HG02798 (cell line): ENCODE data around the gene ANK3.
A peak's percentile ranks its signal among the peaks of the same experiment; 100 is the strongest.

Source experiments
- ATAC-seq: cut with Tn5 transposase; IDR thresholded peaks from one replicate; pipeline ENCODE4 v1.9.1; 2021; ENCODE audit warnings: mild to moderate bottlenecking; ENCODE audit not compliant: unreplicated experiment, poor library complexity

ANK3 gene

GRCh38 chr10:60351191-60351853 is 38.4 kb downstream of the ANK3 start:
- peak; percentile 54 for ATAC-seq

- ATAC-seq: no peak
Measured at GRCh38 chr10:60350400-60350799, 39.3 kb downstream of the ANK3 start.

- no peak for ATAC-seq
Measured at GRCh38 chr10:60349426-60349825, 40.2 kb downstream of the ANK3 start.

- no peak for ATAC-seq
Measured at GRCh38 chr10:60348982-60349381, 40.7 kb downstream of the ANK3 start.

GRCh38 chr10:60347270-60347669 is 42.4 kb downstream of the ANK3 start:
- no peak for ATAC-seq

GRCh38 chr10:60346661-60347060 is 43.0 kb downstream of the ANK3 start:
- ATAC-seq: no peak

- no peak for ATAC-seq
Measured at GRCh38 chr10:60343254-60343653, 46.4 kb downstream of the ANK3 start.

- ATAC-seq: no peak
Measured at GRCh38 chr10:60341969-60342368, 47.7 kb downstream of the ANK3 start.

- ATAC-seq: no peak
Measured at GRCh38 chr10:60340973-60341372, 48.7 kb downstream of the ANK3 start.

- no peak for ATAC-seq
Measured at GRCh38 chr10:60339757-60340156, 49.9 kb downstream of the ANK3 start.

- no peak for ATAC-seq
Measured at GRCh38 chr10:60338786-60339185, 50.9 kb downstream of the ANK3 start.

- no peak for ATAC-seq
Measured at GRCh38 chr10:60338002-60338564, 51.6 kb downstream of the ANK3 start.

GRCh38 chr10:60336901-60337630 is 52.6 kb downstream of the ANK3 start:
- ATAC-seq: no peak

GRCh38 chr10:60335708-60336107 is 54.0 kb downstream of the ANK3 start:
- no peak for ATAC-seq

GRCh38 chr10:60334991-60335390 is 54.7 kb downstream of the ANK3 start:
- no peak for ATAC-seq

- no peak for ATAC-seq
Measured at GRCh38 chr10:60332371-60332770, 57.3 kb downstream of the ANK3 start.

GRCh38 chr10:60331886-60332285 is 57.8 kb downstream of the ANK3 start:
- no peak for ATAC-seq

- ATAC-seq: no peak
Measured at GRCh38 chr10:60323162-60323561, 66.5 kb downstream of the ANK3 start.

- ATAC-seq: no peak
Measured at GRCh38 chr10:60320666-60321065, 69.0 kb downstream of the ANK3 start.

GRCh38 chr10:60316029-60316428 is 73.6 kb downstream of the ANK3 start:
- no peak for ATAC-seq

- ATAC-seq: no peak
Measured at GRCh38 chr10:60315311-60315710, 74.4 kb downstream of the ANK3 start.
